Stomach (tissue), 4 donors: ENCODE results near the gene SNX33.
A peak's percentile ranks its signal among the peaks of the same experiment; 100 is the strongest.

Source experiments
- CTCF ChIP-seq, 7 experiments: fragments of 450-650 bp in 4 of 7; fragments of 200-600 bp in 3 of 7; sonication (generic) in 3 of 7; IDR thresholded peaks; one replicate each; pipeline ENCODE4 v1.5.1; 2016 to 2019; ENCODE audit warnings: antibody characterized with exemption in 7 of 7, control low read depth in 2 of 7, mild to moderate bottlenecking in 1 of 7
- EP300 ChIP-seq: sonication (generic); formaldehyde crosslinking; IDR thresholded peaks from one replicate; pipeline ENCODE4 v1.6.1; 2017; ENCODE audit warnings: antibody characterized with exemption
- POLR2A ChIP-seq, 4 donors: fragments of 450-650 bp; IDR thresholded peaks; one replicate each; pipeline ENCODE4 v1.6.1; 2016; ENCODE audit warnings: antibody characterized with exemption in 4 of 4, control low read depth in 2 of 4, mild to moderate bottlenecking in 1 of 4, moderate library complexity in 1 of 4
- POLR2AphosphoS5 ChIP-seq, 3 donors: sonication (generic); formaldehyde crosslinking; IDR thresholded peaks; one replicate each; pipeline ENCODE4 v1.6.1; 2016; ENCODE audit warnings: antibody characterized with exemption in 3 of 3

DNA sequence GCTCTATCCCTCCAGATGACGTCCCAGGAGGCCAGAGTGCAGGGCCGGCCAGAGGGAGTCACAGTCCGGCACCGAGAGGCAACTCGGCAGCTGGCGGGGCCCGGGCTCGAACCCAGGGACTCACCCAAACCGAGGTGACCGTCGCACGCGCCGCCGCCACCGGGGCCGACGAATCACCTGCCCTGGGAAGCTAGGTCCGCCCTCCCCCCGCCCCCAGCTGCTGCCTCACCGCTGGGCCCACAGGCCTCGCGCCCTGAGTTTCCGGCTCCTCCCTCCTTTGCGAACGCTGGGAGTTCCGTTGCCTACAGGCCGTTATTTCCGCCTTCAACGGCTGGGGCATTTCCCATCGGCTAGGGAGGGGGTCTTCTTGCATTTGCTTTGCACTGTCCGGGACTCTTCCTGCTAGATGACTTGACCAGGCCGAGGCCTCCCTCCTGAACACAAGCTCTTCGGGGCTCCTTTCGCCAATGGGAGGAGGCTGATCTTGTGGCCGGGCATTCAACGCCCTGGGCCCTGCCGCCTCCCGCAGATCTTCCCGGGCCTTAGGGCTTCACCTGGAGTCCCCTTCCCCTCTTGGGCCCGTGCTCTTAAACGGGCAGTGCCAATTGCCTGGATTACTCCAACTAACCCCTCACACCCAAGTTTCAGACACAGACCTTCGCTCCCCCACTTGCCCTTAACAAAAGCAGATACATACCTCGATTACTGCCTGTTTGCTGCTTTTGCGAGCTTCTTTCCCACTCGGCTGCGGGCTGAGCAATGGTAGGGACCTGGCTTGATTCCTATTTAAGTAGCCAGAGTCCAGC is 22.0 kb upstream of the SNX33 start, which contains the start of gene SNUPN:
- peak in 1 of 7 experiments; percentile 21 for TF ChIP-seq CTCF (IDR thresholded peaks at IDR 0.05)
- no peak for TF ChIP-seq EP300
- TF ChIP-seq POLR2A (IDR thresholded peaks at IDR 0.05) = no peak
- peak; percentile 74 to 92 (median 81) for TF ChIP-seq POLR2AphosphoS5 (IDR thresholded peaks at IDR 0.05)
